ENCODE measurements around the gene KDM6B. TPM values are rescaled to one million over a fixed set of nuclear protein-coding genes. Genes with fewer than 3 reads are reported as not detected.

Gene KDM6B
- total and polyA plus RNA-seq, 9 of the 15 experiments (the other 6 are each of a cell fraction or from before 2014, with no cell fraction given), result 0.01 to 22.9 (median 2.2) TPM

DNA sequence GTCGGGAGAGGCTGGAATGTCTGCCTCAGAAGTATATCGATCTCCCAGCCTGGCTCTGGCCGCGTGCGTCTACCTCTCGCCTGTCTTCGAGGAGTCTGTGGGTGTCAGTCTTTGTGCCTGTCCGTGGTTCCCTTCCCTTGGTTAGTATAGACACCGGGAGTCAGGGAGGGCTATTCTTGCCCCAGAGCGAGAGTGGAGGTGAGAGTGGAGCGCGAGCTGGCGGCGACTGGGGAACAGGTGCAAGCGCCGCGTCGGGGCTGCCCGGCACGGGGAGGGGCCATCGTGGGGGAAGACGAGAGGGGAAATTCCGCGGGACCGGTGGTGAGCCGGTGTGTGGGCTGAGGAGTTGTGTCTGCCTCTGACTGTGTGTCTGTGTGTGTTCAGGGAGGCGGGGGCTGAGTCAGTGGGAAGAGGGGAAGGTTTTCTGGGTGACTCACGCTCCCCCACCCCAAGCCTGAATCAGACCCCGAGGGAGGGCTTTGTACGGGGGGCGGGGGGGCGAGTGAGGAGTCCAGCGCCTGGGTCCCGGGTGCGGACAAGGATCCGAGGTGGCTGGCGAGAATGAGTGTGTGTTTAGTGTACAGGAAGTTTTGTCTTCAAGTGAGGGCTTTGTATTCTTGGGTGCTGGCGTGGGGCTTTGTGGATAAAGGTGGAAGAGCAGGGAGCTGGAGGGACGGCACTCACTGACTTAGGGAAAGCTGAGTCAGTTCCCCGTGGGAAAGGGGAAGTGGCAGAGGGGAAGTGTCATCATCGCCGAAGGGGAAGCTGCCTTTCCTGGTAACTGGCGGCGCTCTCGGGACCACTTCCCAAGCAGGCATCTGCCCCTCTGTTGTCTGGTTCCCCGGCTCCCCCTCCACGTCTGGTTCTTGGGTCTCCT is 8.6 kb downstream of the KDM6B start (continued):
- TF ChIP-seq ZNF318 (IDR thresholded peaks at IDR 0.05; ENCODE audit: borderline replicate concordance in 1 of 2, low read depth in 1 of 2) (peak in 1 of 2 experiments; percentile 73; a peak in 2 of 4 replicates), MTA1 (IDR thresholded peaks at IDR 0.05; ENCODE audit: borderline replicate concordance) (peak; percentile 43; the same call in 1 of the 2 replicates), ZNF707 (CRISPR knock-in tag; conservative IDR thresholded peaks at IDR 0.05) (no peak), TAF7 (tag; IDR thresholded peaks at IDR 0.05) (0 out of 2 replicates have a peak, but pooled peaks have one; percentile 11), CTCFL (IDR thresholded peaks at IDR 0.05; ENCODE audit: borderline replicate concordance, insufficient read depth, low read depth, low read length, poor library complexity, severe bottlenecking) (no peak), NFRKB (IDR thresholded peaks at IDR 0.05; ENCODE audit: low read depth) (peak; percentile 25; the same call in 1 of the 2 replicates), MEF2D (tag; conservative IDR thresholded peaks at IDR 0.05; ENCODE audit: low read depth) (no peak), CREM (IDR thresholded peaks at IDR 0.05; ENCODE audit: low read depth) (peak; percentile 35), NFE2 (IDR thresholded peaks at IDR 0.05; ENCODE audit: low read depth) (peak; percentile 63), SPI1 (IDR thresholded peaks at IDR 0.05; ENCODE audit: borderline replicate concordance, low read depth, low read length) (peak; percentile 99), EP300 (IDR thresholded peaks at IDR 0.05; ENCODE audit: low read length) (0 out of 2 replicates have a peak, but pooled peaks have one; percentile 9)
- TF ChIP-seq, protein P1, sequence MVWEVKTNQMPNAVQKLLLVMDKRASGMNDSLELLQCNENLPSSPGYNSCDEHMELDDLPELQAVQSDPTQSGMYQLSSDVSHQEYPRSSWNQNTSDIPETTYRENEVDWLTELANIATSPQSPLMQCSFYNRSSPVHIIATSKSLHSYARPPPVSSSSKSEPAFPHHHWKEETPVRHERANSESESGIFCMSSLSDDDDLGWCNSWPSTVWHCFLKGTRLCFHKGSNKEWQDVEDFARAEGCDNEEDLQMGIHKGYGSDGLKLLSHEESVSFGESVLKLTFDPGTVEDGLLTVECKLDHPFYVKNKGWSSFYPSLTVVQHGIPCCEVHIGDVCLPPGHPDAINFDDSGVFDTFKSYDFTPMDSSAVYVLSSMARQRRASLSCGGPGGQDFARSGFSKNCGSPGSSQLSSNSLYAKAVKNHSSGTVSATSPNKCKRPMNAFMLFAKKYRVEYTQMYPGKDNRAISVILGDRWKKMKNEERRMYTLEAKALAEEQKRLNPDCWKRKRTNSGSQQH (CRISPR knock-in tag; IDR thresholded peaks at IDR 0.05), result no peak
- TF ChIP-seq, protein P2, sequence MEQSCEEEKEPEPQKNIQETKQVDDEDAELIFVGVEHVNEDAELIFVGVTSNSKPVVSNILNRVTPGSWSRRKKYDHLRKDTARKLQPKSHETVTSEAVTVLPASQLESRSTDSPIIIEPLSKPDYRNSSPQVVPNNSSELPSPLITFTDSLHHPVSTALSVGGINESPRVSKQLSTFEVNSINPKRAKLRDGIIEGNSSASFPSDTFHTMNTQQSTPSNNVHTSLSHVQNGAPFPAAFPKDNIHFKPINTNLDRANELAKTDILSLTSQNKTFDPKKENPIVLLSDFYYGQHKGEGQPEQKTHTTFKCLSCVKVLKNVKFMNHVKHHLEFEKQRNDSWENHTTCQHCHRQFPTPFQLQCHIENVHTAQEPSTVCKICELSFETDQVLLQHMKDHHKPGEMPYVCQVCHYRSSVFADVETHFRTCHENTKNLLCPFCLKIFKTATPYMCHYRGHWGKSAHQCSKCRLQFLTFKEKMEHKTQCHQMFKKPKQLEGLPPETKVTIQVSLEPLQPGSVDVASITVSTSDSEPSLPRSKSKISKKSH (CRISPR knock-in tag; IDR thresholded peaks at IDR 0.05), result no peak

Data from K562 (cell line).